WTC11 (cell line): Measurements from ENCODE around the gene SBNO2. TPM values are rescaled to one million over a fixed set of nuclear protein-coding genes. Genes with fewer than 3 reads are reported as not detected.

Experiments
- ATAC-seq: fragments of 200-7000 bp; cut with Tn5 transposase; 2 replicates; pipeline ENCODE4 v1.10.0; 2021; ENCODE audit warnings: mild to moderate bottlenecking, moderate library complexity
- CTCF ChIA-PET: fragments of 300-600 bp; sonication (Branson Sonifier 250); formaldehyde crosslinking; loops from one replicate; lab custom pipeline; 2021; ENCODE audit warnings: antibody characterized with exemption; lab: Charles Lee
- POLR2A ChIA-PET: fragments of 350-600 bp; sonication (Branson Sonifier 250); formaldehyde crosslinking; loops from one replicate; lab custom pipeline; 2021; ENCODE audit warnings: antibody characterized with exemption; lab: Charles Lee
- DNase-seq: peaks from one replicate; pipeline ENCODE4 v3.0.0; 2021; ENCODE audit warnings: low spot score
- H3K27ac Mint-ChIP-seq: 2 replicates; pipeline ENCODE4 v1.8.0; 2021; ENCODE audit warnings: mixed read lengths
- H3K27me3 Mint-ChIP-seq: 2 replicates; pipeline ENCODE4 v1.8.0; 2021; ENCODE audit warnings: low read depth, mild to moderate bottlenecking, moderate library complexity, mixed read lengths
- H3K36me3 Mint-ChIP-seq: 2 replicates; pipeline ENCODE4 v1.8.0; 2021; ENCODE audit warnings: mixed read lengths
- H3K4me1 Mint-ChIP-seq: 2 replicates; pipeline ENCODE4 v1.8.0; 2022; ENCODE audit warnings: mixed read lengths
- H3K4me3 Mint-ChIP-seq: 2 replicates; pipeline ENCODE4 v1.8.0; 2021; ENCODE audit warnings: mild to moderate bottlenecking, moderate library complexity, mixed read lengths
- H3K9me3 Mint-ChIP-seq: 2 replicates; pipeline ENCODE4 v1.8.0; 2021; ENCODE audit warnings: mixed read lengths
- EMX1 ChIP-seq: fragments of 250-450 bp; sonication (Bioruptor Pico); IDR thresholded peaks from 2 replicates; pipeline ENCODE4 v1.8.0; 2021; ENCODE audit warnings: mild to moderate bottlenecking
- FOXK1 ChIP-seq: sonication (generic); formaldehyde crosslinking; IDR thresholded peaks from 2 replicates; pipeline ENCODE4 v1.8.0; 2022; ENCODE audit warnings: mild to moderate bottlenecking, moderate library complexity, missing genetic modification reagents
- JUN ChIP-seq: sonication (generic); formaldehyde crosslinking; IDR thresholded peaks from 2 replicates; pipeline ENCODE4 v1.8.0; 2023; ENCODE audit warnings: mild to moderate bottlenecking, missing genetic modification reagents
- MXD4 ChIP-seq: fragments of 250-450 bp; sonication (Bioruptor Pico); IDR thresholded peaks from 2 replicates; pipeline ENCODE4 v1.8.0; 2021; ENCODE audit warnings: mild to moderate bottlenecking, moderate library complexity, borderline replicate concordance
- NFE2L1 ChIP-seq: sonication (generic); formaldehyde crosslinking; IDR thresholded peaks from 2 replicates; pipeline ENCODE4 v1.8.1; 2023; ENCODE audit warnings: missing genetic modification reagents
- NR3C1 ChIP-seq: sonication (generic); formaldehyde crosslinking; conservative IDR thresholded peaks from 2 replicates; pipeline ENCODE4 v1.8.1; 2023; ENCODE audit warnings: low read depth, mild to moderate bottlenecking, missing genetic modification reagents
- PRRX2 ChIP-seq: fragments of 250-450 bp; sonication (Bioruptor Pico); IDR thresholded peaks from 2 replicates; pipeline ENCODE4 v1.8.0; 2021; ENCODE audit warnings: mild to moderate bottlenecking
- SOX15 ChIP-seq: fragments of 250-450 bp; sonication (Bioruptor Pico); IDR thresholded peaks from 2 replicates; pipeline ENCODE4 v1.9.0; 2021; ENCODE audit warnings: mild to moderate bottlenecking
- SP1 ChIP-seq: sonication (generic); formaldehyde crosslinking; conservative IDR thresholded peaks from 2 replicates; pipeline ENCODE4 v1.8.1; 2022; ENCODE audit warnings: missing genetic modification reagents
- TCF7 ChIP-seq: sonication (generic); formaldehyde crosslinking; IDR thresholded peaks from 2 replicates; pipeline ENCODE4 v1.8.0; 2022; ENCODE audit warnings: mild to moderate bottlenecking, low read depth, missing genetic modification reagents, moderate library complexity
- total RNA-seq: library from RNA; stranded (reverse); gene quantifications from 3 replicates; pipeline ENCODE4 v1.2.3, GENCODE V29; 2021
- TF ChIP-seq, protein P1 (sequence below): fragments of 250-450 bp; sonication (Bioruptor Pico); conservative IDR thresholded peaks from 2 replicates; pipeline ENCODE4 v1.9.0; 2021; ENCODE audit warnings: mild to moderate bottlenecking
- TF ChIP-seq, protein P2 (sequence below): sonication (generic); formaldehyde crosslinking; IDR thresholded peaks from 2 replicates; pipeline ENCODE4 v1.8.1; 2023; ENCODE audit warnings: mild to moderate bottlenecking, missing genetic modification reagents
- TF ChIP-seq, protein P3 (sequence below): sonication (generic); formaldehyde crosslinking; IDR thresholded peaks from 2 replicates; pipeline ENCODE4 v1.8.1; 2023; ENCODE audit warnings: mild to moderate bottlenecking, missing genetic modification reagents
- TF ChIP-seq, protein P4 (sequence below): sonication (generic); formaldehyde crosslinking; IDR thresholded peaks from 2 replicates; pipeline ENCODE4 v1.8.0; 2022; ENCODE audit warnings: mild to moderate bottlenecking, missing genetic modification reagents
- TF ChIP-seq, protein P5 (sequence below): sonication (generic); formaldehyde crosslinking; IDR thresholded peaks from 2 replicates; pipeline ENCODE4 v1.8.0; 2023; ENCODE audit warnings: missing genetic modification reagents, mild to moderate bottlenecking, borderline replicate concordance
- TF ChIP-seq, protein P6 (sequence below): sonication (generic); formaldehyde crosslinking; IDR thresholded peaks from 2 replicates; pipeline ENCODE4 v1.8.0; 2022; ENCODE audit warnings: mild to moderate bottlenecking, missing genetic modification reagents
- TF ChIP-seq, protein P7 (sequence below): sonication (generic); formaldehyde crosslinking; IDR thresholded peaks from 2 replicates; pipeline ENCODE4 v1.8.1; 2022; ENCODE audit warnings: mild to moderate bottlenecking, missing genetic modification reagents, moderate library complexity, borderline replicate concordance

SBNO2 gene
- total RNA-seq, 1 experiment from 2014 or later, result 57.3 TPM

DNA sequence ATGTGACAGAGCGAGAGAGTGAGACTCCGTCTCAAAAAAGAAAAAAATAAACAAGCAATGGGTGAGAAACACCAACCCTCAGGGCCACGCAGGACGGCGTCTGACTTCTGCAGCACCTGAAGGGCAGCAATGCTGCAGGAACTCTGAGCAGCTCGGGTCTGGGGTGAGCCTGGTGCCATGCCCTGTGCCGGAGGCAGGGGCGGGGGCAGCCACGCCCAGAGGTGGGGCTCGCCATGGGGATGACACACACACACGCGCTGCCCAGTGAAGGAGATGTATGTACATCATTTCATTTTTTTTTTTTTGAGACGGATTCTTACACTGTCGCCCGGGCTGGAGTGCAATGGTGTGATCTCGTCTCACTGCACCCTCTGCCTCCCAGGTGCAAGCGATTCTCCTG is 46.0 kb downstream of the SBNO2 start:
- no peaks in the 10 kb centered on the region for H3K9me3 Mint-ChIP-seq
- DNase-seq, result no peak
- TF ChIP-seq FOXK1 (CRISPR knock-in tag) (no peak), NR3C1 (CRISPR knock-in tag) (no peak), MXD4 (CRISPR knock-in tag) (no peak), EMX1 (no peak), SP1 (CRISPR knock-in tag) (no peak), JUN (CRISPR knock-in tag) (no peak), TCF7 (CRISPR knock-in tag) (no peak), PRRX2 (CRISPR knock-in tag) (no peak), NFE2L1 (no peak), SOX15 (CRISPR knock-in tag) (no peak)
- TF ChIP-seq, protein P1, sequence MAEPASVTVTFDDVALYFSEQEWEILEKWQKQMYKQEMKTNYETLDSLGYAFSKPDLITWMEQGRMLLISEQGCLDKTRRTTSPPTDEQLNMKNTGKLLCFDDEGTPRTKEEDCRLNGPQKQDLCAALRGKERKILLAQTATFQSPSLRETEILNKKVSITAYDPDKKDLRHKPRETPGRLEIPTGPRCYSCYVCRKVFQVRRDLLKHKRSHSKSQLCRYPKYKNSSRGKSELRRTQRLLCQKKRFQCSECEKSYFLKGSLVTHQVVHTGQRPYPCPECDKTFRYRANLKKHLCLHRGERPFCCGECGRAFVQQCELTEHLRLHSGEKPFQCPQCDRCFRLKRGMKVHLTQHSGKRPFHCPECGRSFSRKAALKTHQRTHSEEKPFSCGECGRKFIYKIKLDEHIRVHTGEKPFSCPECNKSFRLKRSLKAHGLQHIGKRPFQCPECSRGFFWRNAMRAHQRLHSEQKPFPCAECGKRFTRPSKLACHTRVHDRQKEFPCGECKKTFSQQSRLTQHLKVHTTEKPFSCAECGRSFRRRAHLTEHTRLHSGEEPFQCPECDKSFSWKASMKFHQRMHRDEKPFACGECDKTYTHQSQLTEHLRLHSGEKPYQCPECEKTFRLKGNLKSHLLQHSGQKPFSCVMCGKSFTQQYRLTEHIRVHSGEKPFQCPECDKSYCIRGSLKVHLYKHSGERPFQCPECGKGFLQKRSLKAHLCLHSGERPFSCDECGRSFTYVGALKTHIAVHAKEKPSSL (CRISPR knock-in tag), result no peak
- TF ChIP-seq, protein P2, sequence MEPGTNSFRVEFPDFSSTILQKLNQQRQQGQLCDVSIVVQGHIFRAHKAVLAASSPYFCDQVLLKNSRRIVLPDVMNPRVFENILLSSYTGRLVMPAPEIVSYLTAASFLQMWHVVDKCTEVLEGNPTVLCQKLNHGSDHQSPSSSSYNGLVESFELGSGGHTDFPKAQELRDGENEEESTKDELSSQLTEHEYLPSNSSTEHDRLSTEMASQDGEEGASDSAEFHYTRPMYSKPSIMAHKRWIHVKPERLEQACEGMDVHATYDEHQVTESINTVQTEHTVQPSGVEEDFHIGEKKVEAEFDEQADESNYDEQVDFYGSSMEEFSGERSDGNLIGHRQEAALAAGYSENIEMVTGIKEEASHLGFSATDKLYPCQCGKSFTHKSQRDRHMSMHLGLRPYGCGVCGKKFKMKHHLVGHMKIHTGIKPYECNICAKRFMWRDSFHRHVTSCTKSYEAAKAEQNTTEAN (CRISPR knock-in tag), result no peak
- TF ChIP-seq, protein P3, sequence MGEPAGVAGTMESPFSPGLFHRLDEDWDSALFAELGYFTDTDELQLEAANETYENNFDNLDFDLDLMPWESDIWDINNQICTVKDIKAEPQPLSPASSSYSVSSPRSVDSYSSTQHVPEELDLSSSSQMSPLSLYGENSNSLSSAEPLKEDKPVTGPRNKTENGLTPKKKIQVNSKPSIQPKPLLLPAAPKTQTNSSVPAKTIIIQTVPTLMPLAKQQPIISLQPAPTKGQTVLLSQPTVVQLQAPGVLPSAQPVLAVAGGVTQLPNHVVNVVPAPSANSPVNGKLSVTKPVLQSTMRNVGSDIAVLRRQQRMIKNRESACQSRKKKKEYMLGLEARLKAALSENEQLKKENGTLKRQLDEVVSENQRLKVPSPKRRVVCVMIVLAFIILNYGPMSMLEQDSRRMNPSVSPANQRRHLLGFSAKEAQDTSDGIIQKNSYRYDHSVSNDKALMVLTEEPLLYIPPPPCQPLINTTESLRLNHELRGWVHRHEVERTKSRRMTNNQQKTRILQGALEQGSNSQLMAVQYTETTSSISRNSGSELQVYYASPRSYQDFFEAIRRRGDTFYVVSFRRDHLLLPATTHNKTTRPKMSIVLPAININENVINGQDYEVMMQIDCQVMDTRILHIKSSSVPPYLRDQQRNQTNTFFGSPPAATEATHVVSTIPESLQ (CRISPR knock-in tag), result no peak
- TF ChIP-seq, protein P4, sequence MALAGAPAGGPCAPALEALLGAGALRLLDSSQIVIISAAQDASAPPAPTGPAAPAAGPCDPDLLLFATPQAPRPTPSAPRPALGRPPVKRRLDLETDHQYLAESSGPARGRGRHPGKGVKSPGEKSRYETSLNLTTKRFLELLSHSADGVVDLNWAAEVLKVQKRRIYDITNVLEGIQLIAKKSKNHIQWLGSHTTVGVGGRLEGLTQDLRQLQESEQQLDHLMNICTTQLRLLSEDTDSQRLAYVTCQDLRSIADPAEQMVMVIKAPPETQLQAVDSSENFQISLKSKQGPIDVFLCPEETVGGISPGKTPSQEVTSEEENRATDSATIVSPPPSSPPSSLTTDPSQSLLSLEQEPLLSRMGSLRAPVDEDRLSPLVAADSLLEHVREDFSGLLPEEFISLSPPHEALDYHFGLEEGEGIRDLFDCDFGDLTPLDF (CRISPR knock-in tag), result no peak
- TF ChIP-seq, protein P5, sequence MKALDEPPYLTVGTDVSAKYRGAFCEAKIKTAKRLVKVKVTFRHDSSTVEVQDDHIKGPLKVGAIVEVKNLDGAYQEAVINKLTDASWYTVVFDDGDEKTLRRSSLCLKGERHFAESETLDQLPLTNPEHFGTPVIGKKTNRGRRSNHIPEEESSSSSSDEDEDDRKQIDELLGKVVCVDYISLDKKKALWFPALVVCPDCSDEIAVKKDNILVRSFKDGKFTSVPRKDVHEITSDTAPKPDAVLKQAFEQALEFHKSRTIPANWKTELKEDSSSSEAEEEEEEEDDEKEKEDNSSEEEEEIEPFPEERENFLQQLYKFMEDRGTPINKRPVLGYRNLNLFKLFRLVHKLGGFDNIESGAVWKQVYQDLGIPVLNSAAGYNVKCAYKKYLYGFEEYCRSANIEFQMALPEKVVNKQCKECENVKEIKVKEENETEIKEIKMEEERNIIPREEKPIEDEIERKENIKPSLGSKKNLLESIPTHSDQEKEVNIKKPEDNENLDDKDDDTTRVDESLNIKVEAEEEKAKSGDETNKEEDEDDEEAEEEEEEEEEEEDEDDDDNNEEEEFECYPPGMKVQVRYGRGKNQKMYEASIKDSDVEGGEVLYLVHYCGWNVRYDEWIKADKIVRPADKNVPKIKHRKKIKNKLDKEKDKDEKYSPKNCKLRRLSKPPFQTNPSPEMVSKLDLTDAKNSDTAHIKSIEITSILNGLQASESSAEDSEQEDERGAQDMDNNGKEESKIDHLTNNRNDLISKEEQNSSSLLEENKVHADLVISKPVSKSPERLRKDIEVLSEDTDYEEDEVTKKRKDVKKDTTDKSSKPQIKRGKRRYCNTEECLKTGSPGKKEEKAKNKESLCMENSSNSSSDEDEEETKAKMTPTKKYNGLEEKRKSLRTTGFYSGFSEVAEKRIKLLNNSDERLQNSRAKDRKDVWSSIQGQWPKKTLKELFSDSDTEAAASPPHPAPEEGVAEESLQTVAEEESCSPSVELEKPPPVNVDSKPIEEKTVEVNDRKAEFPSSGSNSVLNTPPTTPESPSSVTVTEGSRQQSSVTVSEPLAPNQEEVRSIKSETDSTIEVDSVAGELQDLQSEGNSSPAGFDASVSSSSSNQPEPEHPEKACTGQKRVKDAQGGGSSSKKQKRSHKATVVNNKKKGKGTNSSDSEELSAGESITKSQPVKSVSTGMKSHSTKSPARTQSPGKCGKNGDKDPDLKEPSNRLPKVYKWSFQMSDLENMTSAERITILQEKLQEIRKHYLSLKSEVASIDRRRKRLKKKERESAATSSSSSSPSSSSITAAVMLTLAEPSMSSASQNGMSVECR (CRISPR knock-in tag), result no peak
- TF ChIP-seq, protein P6, sequence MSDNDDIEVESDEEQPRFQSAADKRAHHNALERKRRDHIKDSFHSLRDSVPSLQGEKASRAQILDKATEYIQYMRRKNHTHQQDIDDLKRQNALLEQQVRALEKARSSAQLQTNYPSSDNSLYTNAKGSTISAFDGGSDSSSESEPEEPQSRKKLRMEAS, result no peak
- TF ChIP-seq, protein P7, sequence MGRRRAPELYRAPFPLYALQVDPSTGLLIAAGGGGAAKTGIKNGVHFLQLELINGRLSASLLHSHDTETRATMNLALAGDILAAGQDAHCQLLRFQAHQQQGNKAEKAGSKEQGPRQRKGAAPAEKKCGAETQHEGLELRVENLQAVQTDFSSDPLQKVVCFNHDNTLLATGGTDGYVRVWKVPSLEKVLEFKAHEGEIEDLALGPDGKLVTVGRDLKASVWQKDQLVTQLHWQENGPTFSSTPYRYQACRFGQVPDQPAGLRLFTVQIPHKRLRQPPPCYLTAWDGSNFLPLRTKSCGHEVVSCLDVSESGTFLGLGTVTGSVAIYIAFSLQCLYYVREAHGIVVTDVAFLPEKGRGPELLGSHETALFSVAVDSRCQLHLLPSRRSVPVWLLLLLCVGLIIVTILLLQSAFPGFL (CRISPR knock-in tag), result no peak
- TF ChIP-seq, all 79 proteins: peak for 0
- ChIA-PET POLR2A (no interaction called here), CTCF (interaction anchor here (1.8 to 3.8 kb wide), 2 partner anchors 15 to 18 kb away, joined by 4 to 28 read pairs; no protein-coding TSS in a partner anchor)
- H3K4me3 Mint-ChIP-seq, result no peak overlapping the region
- H3K36me3 Mint-ChIP-seq, result no peaks in the 10 kb centered on the region
- no peak overlapping the region for H3K27ac Mint-ChIP-seq
- no peaks in the 10 kb centered on the region for H3K4me1 Mint-ChIP-seq
- H3K27me3 Mint-ChIP-seq, result no peaks in the 10 kb centered on the region
- no peak for ATAC-seq
